ENCODE data around the gene DMD. TPM values are rescaled to one million over a fixed set of nuclear protein-coding genes. Genes with fewer than 3 reads are reported as not detected.
"Not testable (repeated sequence)": the region's sequence is repeated elsewhere in the genome, so short reads cannot be mapped to it uniquely, and the experiment has no call there.

DMD gene
- total RNA-seq, 3 donors from 2014 or later = 11.2 to 140 (median 12.6) TPM

GRCh38 chrX:33082371-33082770 is 129.0 kb downstream of the DMD start:
- intact Hi-C loops (cut with DNase I, micrococcal nuclease) = no loop called here
- H3K36me3 ChIP-seq (ENCODE audit: low read depth) = no peaks in the 10 kb centered on the region
- no peaks in the 10 kb centered on the region for H3K4me1 ChIP-seq (ENCODE audit: low read depth)
- H3K4me3 ChIP-seq = no peak overlapping the region
- ATAC-seq (no peak), DNase-seq (no peak)
- H3K9me3 ChIP-seq = no peaks in the 10 kb centered on the region
- no peak for TF ChIP-seq CTCF (IDR thresholded peaks at IDR 0.05)

GRCh38 chrX:33078273-33078672 is 133.1 kb downstream of the DMD start:
- H3K4me1 ChIP-seq (ENCODE audit: low read depth) = no peaks in the 10 kb centered on the region
- no peaks in the 10 kb centered on the region for H3K9me3 ChIP-seq
- intact Hi-C loops (cut with DNase I, micrococcal nuclease) = no loop called here
- DNase-seq (no peak), ATAC-seq (no peak)
- H3K4me3 ChIP-seq = no peak overlapping the region
- no peaks in the 10 kb centered on the region for H3K36me3 ChIP-seq (ENCODE audit: low read depth)
- TF ChIP-seq CTCF (IDR thresholded peaks at IDR 0.05) = no peak

GRCh38 chrX:33073660-33074059 is 137.7 kb downstream of the DMD start:
- ATAC-seq; H3K9me3 ChIP-seq; H3K4me3 ChIP-seq; DNase-seq; intact Hi-C loops (cut with DNase I, micrococcal nuclease); H3K36me3 ChIP-seq (ENCODE audit: low read depth); H3K4me1 ChIP-seq (ENCODE audit: low read depth): not testable (repeated sequence)

- no peaks in the 10 kb centered on the region for H3K36me3 ChIP-seq (ENCODE audit: low read depth)
- H3K4me1 ChIP-seq (ENCODE audit: low read depth) = no peaks in the 10 kb centered on the region
- intact Hi-C loops (cut with DNase I, micrococcal nuclease) = no loop called here
- TF ChIP-seq CTCF (IDR thresholded peaks at IDR 0.05) = no peak
- DNase-seq (no peak), ATAC-seq (no peak)
- H3K9me3 ChIP-seq = no peaks in the 10 kb centered on the region
- H3K4me3 ChIP-seq = no peak overlapping the region
These were observed 145.9 kb downstream of the DMD start for GRCh38 chrX:33065415-33065814.

- ATAC-seq (no peak), DNase-seq (no peak)
- TF ChIP-seq CTCF (IDR thresholded peaks at IDR 0.05) = no peak
- no peak overlapping the region for H3K4me3 ChIP-seq
- intact Hi-C loops (cut with DNase I, micrococcal nuclease) = no loop called here
- peaks cover 3% of the 10 kb centered on the region for H3K9me3 ChIP-seq
- no peaks in the 10 kb centered on the region for H3K36me3 ChIP-seq (ENCODE audit: low read depth)
- no peaks in the 10 kb centered on the region for H3K4me1 ChIP-seq (ENCODE audit: low read depth)
These were observed 149.3 kb downstream of the DMD start for GRCh38 chrX:33062041-33062440.

- no peaks in the 10 kb centered on the region for H3K4me1 ChIP-seq (ENCODE audit: low read depth)
- no peaks in the 10 kb centered on the region for H3K36me3 ChIP-seq (ENCODE audit: low read depth)
- DNase-seq (no peak), ATAC-seq (no peak)
- H3K9me3 ChIP-seq = no peaks in the 10 kb centered on the region
- intact Hi-C loops (cut with DNase I, micrococcal nuclease) = no loop called here
- TF ChIP-seq CTCF (IDR thresholded peaks at IDR 0.05) = no peak
- H3K4me3 ChIP-seq = no peak overlapping the region
These were observed 158.3 kb downstream of the DMD start for GRCh38 chrX:33053001-33053400.
